CD8-positive, alpha-beta memory T cell (primary cell): ENCODE results near the gene PLAAT5. TPM values are rescaled to one million over a fixed set of nuclear protein-coding genes. Genes with fewer than 3 reads are reported as not detected.

Experiments
- CTCF ChIA-PET: fragments of 350-600 bp; sonication (Branson Sonifier 250); formaldehyde crosslinking; loops from one replicate; lab custom pipeline; 2021; ENCODE audit warnings: antibody characterized with exemption; lab: Charles Lee
- POLR2A ChIA-PET: fragments of 350-600 bp; sonication (Branson Sonifier 250); formaldehyde crosslinking; loops from one replicate; lab custom pipeline; 2021; ENCODE audit warnings: antibody characterized with exemption; lab: Charles Lee
- DNase-seq, 5 donors: peaks; one replicate each; pipeline versions ENCODE4 v3.0.0 to v3.0.0-alpha.2; 2020 to 2022; ENCODE audit warnings: mixed read lengths in 1 of 5
- H3K27ac ChIP-seq: one replicate; pipeline ENCODE4 v1.7.0; 2013; ENCODE audit warnings: low read depth, mild to moderate bottlenecking, low read length, moderate library complexity
- H3K27me3 ChIP-seq: 2 replicates; pipeline ENCODE4 v1.7.0; 2013; ENCODE audit warnings: low read length, mild to moderate bottlenecking; ENCODE audit not compliant: insufficient read depth, poor library complexity, severe bottlenecking
- H3K36me3 ChIP-seq: 2 replicates; pipeline ENCODE4 v1.7.0; 2013; ENCODE audit warnings: mild to moderate bottlenecking, low read length, moderate library complexity; ENCODE audit not compliant: insufficient read depth
- H3K4me1 ChIP-seq: 2 replicates; pipeline ENCODE4 v1.7.0; 2013; ENCODE audit warnings: mild to moderate bottlenecking, low read length, moderate library complexity; ENCODE audit not compliant: insufficient read depth
- H3K4me3 ChIP-seq: 2 replicates; pipeline ENCODE4 v1.7.0; 2013; ENCODE audit warnings: mild to moderate bottlenecking, low read length
- H3K9me3 ChIP-seq: 2 replicates; pipeline ENCODE4 v1.7.0; 2013; ENCODE audit warnings: mild to moderate bottlenecking, low read length
- H3K27ac Mint-ChIP-seq, 8 donors: one replicate each; pipeline ENCODE4 v1.8.0; 2020 to 2021; ENCODE audit warnings: mixed read lengths in 8 of 8, mild to moderate bottlenecking in 6 of 8, inconsistent platforms in 3 of 8, moderate library complexity in 3 of 8
- H3K27me3 Mint-ChIP-seq, 2 donors: one replicate each; pipeline ENCODE4 v1.8.0; 2020 to 2021; ENCODE audit warnings: mixed read lengths in 2 of 2, mild to moderate bottlenecking in 1 of 2, moderate library complexity in 1 of 2
- H3K36me3 Mint-ChIP-seq, 3 donors: one replicate each; pipeline ENCODE4 v1.8.0; 2020 to 2021; ENCODE audit warnings: mixed read lengths in 3 of 3, inconsistent platforms in 1 of 3, mild to moderate bottlenecking in 1 of 3
- H3K4me1 Mint-ChIP-seq, 3 donors: one replicate each; pipeline ENCODE4 v1.8.0; 2020 to 2021; ENCODE audit warnings: mixed read lengths in 3 of 3, inconsistent platforms in 1 of 3, mild to moderate bottlenecking in 1 of 3
- H3K4me3 Mint-ChIP-seq, 7 donors: one replicate each; pipeline ENCODE4 v1.8.0; 2020 to 2021; ENCODE audit warnings: mixed read lengths in 7 of 7, mild to moderate bottlenecking in 6 of 7, moderate library complexity in 4 of 7, inconsistent platforms in 2 of 7
- H3K9me3 Mint-ChIP-seq, 5 donors: one replicate each; pipeline ENCODE4 v1.8.0; 2020 to 2022; ENCODE audit warnings: mixed read lengths in 5 of 5, mild to moderate bottlenecking in 3 of 5, moderate library complexity in 2 of 5, inconsistent platforms in 1 of 5
- polyA plus RNA-seq: library from polyadenylated mRNA; unstranded; fragments of 300-500 nt; fragmentation: Illumina TruSeq; gene quantifications from one replicate; pipeline ENCODE4 v1.2.3, GENCODE V29; 2021
- total RNA-seq, 2 experiments: library from RNA; stranded (reverse); gene quantifications; one replicate each; pipeline ENCODE4 v1.2.3, GENCODE V29; 2021

PLAAT5 gene
- total and polyA plus RNA-seq, 3 experiments from 2014 or later = 0.26 to 0.89 TPM; not detected in 1

DNA sequence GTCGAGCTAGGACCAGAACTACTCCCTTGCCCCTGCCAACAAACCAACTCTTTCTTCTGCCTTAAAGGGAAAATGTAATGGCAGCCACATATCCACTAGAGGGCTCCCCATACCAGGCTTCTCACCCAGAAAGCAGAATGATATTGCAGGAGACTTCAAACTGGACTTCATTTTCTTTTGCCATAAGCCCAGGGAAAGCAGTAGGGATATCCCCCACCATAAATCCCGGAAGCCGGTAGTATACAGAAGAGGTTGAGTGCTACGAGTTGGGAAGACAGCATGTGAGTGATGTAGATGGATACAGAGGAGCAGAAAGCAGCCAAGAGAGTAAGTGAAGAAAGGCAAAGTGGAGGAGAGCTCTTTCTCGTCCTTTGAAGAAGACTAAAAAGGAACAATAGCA is 12.1 kb downstream of the PLAAT5 start:
- POLR2A ChIA-PET = interaction anchor here (1.0 to 1.3 kb wide), 2 partner anchors 157 to 158 kb away, joined by 3 read pairs; no protein-coding TSS in a partner anchor
- H3K4me3 ChIP-seq = no peak overlapping the region
- no peaks in the 10 kb centered on the region for H3K4me1 Mint-ChIP-seq
- H3K9me3 ChIP-seq = no peaks in the 10 kb centered on the region
- H3K36me3 Mint-ChIP-seq = peaks cover 0 to 15% (median 8%) of the 10 kb centered on the region in 3 donors
- no peak overlapping the region for H3K4me3 Mint-ChIP-seq
- H3K27me3 Mint-ChIP-seq = peaks cover 0 to 2% of the 10 kb centered on the region in 2 donors
- CTCF ChIA-PET = interaction anchor here (0.6 to 6.2 kb wide), 32 partner anchors 10 to 262 kb away, joined by 3 to 88 read pairs (median 4); partner anchors contain the start of genes LGALS12, PLAAT2, PLAAT4 and PLAAT5
- no peaks in the 10 kb centered on the region for H3K27me3 ChIP-seq
- DNase-seq = peak; percentile 6 to 70 (median 57)
- H3K36me3 ChIP-seq = no peaks in the 10 kb centered on the region
- no peaks in the 10 kb centered on the region for H3K4me1 ChIP-seq
- peaks cover 4 to 11% (median 8%) of the 10 kb centered on the region in 5 donors for H3K9me3 Mint-ChIP-seq
- no peak overlapping the region for H3K27ac Mint-ChIP-seq
- H3K27ac ChIP-seq = no peak overlapping the region

DNA sequence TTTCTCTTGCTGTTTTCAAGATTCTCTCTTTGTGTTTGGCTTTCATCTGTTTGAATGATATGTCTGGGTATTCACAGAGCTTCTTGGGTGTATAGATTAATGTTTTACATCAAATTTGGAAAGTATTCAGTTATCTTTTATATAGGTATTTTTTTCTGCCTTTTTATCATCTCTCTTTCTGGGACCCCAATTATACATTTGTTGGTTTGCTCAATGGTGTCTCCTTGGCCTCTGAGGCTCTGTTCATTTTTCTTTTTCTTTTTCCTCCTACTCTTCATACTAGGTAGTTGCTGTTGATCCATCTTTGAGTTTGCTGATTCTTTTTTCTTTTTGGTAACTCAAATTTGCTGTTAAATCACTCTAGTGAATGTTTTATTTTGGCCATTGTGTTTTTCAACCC is 14.3 kb downstream of the PLAAT5 start:
- H3K27me3 ChIP-seq = no peaks in the 10 kb centered on the region
- Mint-ChIP-seq H3K36me3 (peaks cover 0 to 10% (median 8%) of the 10 kb centered on the region in 3 donors), H3K4me3 (no peak overlapping the region), H3K9me3 (peaks cover 4 to 14% (median 8%) of the 10 kb centered on the region in 5 donors), H3K27me3 (peaks cover 0 to 6% of the 10 kb centered on the region in 2 donors), H3K27ac (no peak overlapping the region), H3K4me1 (no peaks in the 10 kb centered on the region)
- no peak for DNase-seq
- no peak overlapping the region for H3K27ac ChIP-seq
- no peaks in the 10 kb centered on the region for H3K4me1 ChIP-seq
- ChIA-PET POLR2A (no interaction called here), CTCF (interaction anchor here (1.6 kb wide), 1 partner anchor 14 kb away, joined by 3 read pairs; the partner anchor contains the start of gene PLAAT5)
- H3K4me3 ChIP-seq = no peak overlapping the region
- no peaks in the 10 kb centered on the region for H3K9me3 ChIP-seq
- H3K36me3 ChIP-seq = no peaks in the 10 kb centered on the region

DNA sequence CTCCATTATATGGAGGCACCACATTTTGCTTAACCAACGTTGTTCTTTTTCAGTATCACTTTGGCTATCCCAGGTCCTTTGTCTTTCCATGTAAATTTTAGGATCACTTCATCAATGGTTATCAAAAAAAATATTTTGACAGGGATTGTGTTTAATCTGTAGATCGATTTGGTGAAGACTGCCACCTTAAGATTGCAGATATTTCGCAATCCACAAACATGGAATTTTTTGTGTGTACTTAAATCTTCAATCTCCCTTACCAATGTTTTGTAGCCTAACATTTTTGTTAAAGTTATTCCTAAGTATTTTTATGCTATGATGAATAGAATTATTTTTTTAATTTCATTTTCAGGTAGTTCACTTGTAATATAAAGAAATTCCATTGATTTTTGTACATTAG is 18.6 kb downstream of the PLAAT5 start:
- DNase-seq = no peak
- POLR2A ChIA-PET = no interaction called here
- CTCF ChIA-PET = no interaction called here
- H3K4me1 ChIP-seq = no peaks in the 10 kb centered on the region
- no peak overlapping the region for H3K27ac ChIP-seq
- H3K36me3 Mint-ChIP-seq = peaks cover 0 to 27% (median 7%) of the 10 kb centered on the region in 3 donors
- no peak overlapping the region for H3K27ac Mint-ChIP-seq
- peaks cover 0 to 15% of the 10 kb centered on the region in 2 donors for H3K27me3 Mint-ChIP-seq
- peaks cover 15 to 39% (median 35%) of the 10 kb centered on the region in 5 donors for H3K9me3 Mint-ChIP-seq
- H3K4me3 Mint-ChIP-seq = no peak overlapping the region
- no peak overlapping the region for H3K4me3 ChIP-seq
- no peaks in the 10 kb centered on the region for H3K4me1 Mint-ChIP-seq
- H3K36me3 ChIP-seq = no peaks in the 10 kb centered on the region
- H3K9me3 ChIP-seq = no peaks in the 10 kb centered on the region
- H3K27me3 ChIP-seq = no peaks in the 10 kb centered on the region

DNA sequence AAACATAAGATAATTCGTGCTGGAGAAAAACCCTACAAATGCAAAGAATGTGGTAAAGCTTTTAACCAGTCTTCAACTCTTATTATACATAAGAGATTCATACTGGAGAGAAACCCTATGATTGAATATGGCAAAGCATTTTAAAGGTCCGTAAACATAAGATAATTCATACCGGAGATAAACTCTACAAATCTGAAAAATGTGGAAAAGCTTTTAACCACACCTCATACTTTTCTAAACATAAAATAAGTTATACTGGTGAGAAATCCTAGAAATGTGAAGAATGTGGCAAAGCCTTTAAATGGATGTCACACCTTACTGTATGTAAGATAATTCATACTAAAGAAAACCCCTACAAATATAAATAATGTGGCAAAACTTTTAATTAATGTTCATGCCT is 20.7 kb downstream of the PLAAT5 start:
- H3K27me3 ChIP-seq = no peaks in the 10 kb centered on the region
- H3K9me3 Mint-ChIP-seq = peaks cover 8 to 29% (median 26%) of the 10 kb centered on the region in 5 donors
- peaks cover 0 to 19% of the 10 kb centered on the region in 2 donors for H3K27me3 Mint-ChIP-seq
- H3K4me3 ChIP-seq = no peak overlapping the region
- DNase-seq = no peak
- H3K36me3 Mint-ChIP-seq = peaks cover 0 to 16% (median 2%) of the 10 kb centered on the region in 3 donors
- no peak overlapping the region for H3K4me3 Mint-ChIP-seq
- H3K4me1 Mint-ChIP-seq = no peaks in the 10 kb centered on the region
- CTCF ChIA-PET = no interaction called here
- H3K4me1 ChIP-seq = no peaks in the 10 kb centered on the region
- H3K36me3 ChIP-seq = no peaks in the 10 kb centered on the region
- H3K27ac ChIP-seq = no peak overlapping the region
- POLR2A ChIA-PET = no interaction called here
- no peaks in the 10 kb centered on the region for H3K9me3 ChIP-seq
- no peak overlapping the region for H3K27ac Mint-ChIP-seq

DNA sequence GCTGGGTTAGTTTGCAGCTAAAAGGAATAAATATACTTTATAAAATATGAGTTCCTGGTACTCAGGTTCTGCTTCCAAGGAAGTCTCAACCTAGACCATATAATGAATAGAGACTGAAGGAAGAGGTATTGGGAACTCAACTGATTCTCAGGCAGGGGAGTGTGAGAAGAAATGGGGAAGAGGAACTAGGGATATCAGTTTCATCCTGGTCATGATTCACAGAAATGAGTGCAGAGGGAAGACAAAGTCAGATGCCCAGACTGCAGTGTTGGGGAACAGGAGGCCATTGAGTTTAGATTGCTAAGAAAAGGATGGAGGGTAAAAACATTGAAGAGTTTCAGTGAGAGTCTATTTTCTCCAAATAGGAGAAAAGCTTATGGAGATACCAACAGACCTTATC is 28.8 kb downstream of the PLAAT5 start:
- peaks cover 0 to 6% (median 2%) of the 10 kb centered on the region in 3 donors for H3K36me3 Mint-ChIP-seq
- Histone ChIP-seq H3K27me3 (no peaks in the 10 kb centered on the region), H3K9me3 (no peaks in the 10 kb centered on the region), H3K4me1 (no peaks in the 10 kb centered on the region), H3K4me3 (no peak overlapping the region), H3K36me3 (no peaks in the 10 kb centered on the region), H3K27ac (no peak overlapping the region)
- no peak overlapping the region for H3K4me3 Mint-ChIP-seq
- no peak overlapping the region for H3K27ac Mint-ChIP-seq
- POLR2A ChIA-PET = no interaction called here
- peaks cover 8 to 23% of the 10 kb centered on the region in 2 donors for H3K27me3 Mint-ChIP-seq
- CTCF ChIA-PET = interaction anchor here (0.7 kb wide), 1 partner anchor 167 kb away, joined by 3 read pairs; no protein-coding TSS in a partner anchor
- no peaks in the 10 kb centered on the region for H3K9me3 Mint-ChIP-seq
- no peaks in the 10 kb centered on the region for H3K4me1 Mint-ChIP-seq
- no peak for DNase-seq

DNA sequence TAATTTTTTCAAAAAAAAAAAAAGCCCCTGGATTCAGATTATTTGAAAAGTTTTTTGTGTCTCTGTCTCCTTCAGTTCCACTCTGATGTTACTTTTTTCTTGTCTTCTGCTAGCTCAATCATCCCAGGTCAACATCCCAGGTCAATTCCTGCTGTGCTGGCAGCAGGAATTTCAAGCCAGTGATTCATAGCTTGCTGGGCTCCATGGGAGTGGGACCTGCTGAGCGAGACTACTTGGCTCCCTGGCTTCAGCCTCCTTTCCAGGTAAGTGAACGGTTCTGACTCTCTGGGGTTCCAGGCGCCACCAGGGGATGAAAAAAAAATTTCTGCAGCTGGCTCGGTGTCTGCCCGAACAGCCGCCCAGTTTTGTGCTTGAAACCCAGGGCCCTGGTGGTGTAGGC is 31.4 kb downstream of the PLAAT5 start:
- DNase-seq = no peak

DNA sequence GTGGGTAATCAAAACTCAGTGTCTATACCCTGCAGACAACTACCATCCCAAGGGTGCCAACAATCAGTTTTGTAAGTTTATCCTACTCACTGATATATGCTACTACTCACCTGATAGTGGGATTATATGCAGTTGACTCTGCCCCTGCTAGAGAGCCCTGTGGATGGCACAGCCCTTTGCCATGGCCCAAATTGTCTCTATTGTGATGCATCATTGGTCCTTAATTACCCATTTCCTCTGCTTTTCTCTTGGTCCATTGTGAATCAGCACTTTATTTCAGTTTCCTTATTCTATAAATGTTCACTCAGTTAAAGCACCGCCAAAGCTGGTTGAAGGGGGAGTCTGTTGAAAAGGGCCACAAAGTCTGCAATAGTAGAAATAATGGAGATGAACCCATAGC is 42.3 kb downstream of the PLAAT5 start:
- H3K27ac Mint-ChIP-seq = no peak overlapping the region
- peaks cover 10 to 23% (median 13%) of the 10 kb centered on the region in 3 donors for H3K4me1 Mint-ChIP-seq
- Histone ChIP-seq H3K36me3 (no peaks in the 10 kb centered on the region), H3K27me3 (no peaks in the 10 kb centered on the region), H3K9me3 (no peaks in the 10 kb centered on the region), H3K4me1 (peaks cover 5% of the 10 kb centered on the region), H3K27ac (no peak overlapping the region), H3K4me3 (no peak overlapping the region)
- ChIA-PET CTCF (no interaction called here), POLR2A (no interaction called here)
- no peaks in the 10 kb centered on the region for H3K36me3 Mint-ChIP-seq
- H3K4me3 Mint-ChIP-seq = no peak overlapping the region
- H3K27me3 Mint-ChIP-seq = peaks cover 5 to 12% of the 10 kb centered on the region in 2 donors
- DNase-seq = no peak
- H3K9me3 Mint-ChIP-seq = no peaks in the 10 kb centered on the region

More for the DNA sequence above, 31.4 kb downstream of the PLAAT5 start:
- H3K9me3 ChIP-seq = no peaks in the 10 kb centered on the region
- Mint-ChIP-seq H3K27ac (no peak overlapping the region), H3K4me3 (no peak overlapping the region), H3K36me3 (peaks cover 0 to 6% (median 0%) of the 10 kb centered on the region in 3 donors), H3K9me3 (no peaks in the 10 kb centered on the region), H3K4me1 (no peaks in the 10 kb centered on the region), H3K27me3 (peaks cover 1 to 23% of the 10 kb centered on the region in 2 donors)
- ChIA-PET POLR2A (no interaction called here), CTCF (no interaction called here)
- H3K27ac ChIP-seq = no peak overlapping the region
- H3K27me3 ChIP-seq = no peaks in the 10 kb centered on the region
- no peaks in the 10 kb centered on the region for H3K36me3 ChIP-seq
- H3K4me1 ChIP-seq = no peaks in the 10 kb centered on the region
- no peak overlapping the region for H3K4me3 ChIP-seq

DNA sequence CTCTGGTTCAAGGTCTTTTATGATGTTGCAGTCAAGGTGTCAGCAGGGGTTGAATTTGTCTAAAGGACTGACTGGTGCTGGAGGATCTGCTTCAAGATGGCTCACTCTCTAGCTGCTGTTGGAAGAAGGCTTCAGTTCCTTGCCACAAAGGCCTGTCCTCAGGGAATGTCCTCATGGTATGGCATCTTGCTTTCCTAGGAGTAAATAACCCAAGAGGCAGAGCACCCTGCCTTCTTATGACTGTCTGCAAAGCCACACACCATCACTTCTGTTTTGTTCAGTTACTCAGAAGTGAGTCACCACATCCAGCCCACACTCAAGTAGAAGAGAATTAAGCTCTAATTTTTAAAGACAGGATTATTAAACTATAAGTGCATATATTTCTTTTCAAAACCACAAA is 45.2 kb downstream of the PLAAT5 start:
- H3K27ac ChIP-seq = no peak overlapping the region
- POLR2A ChIA-PET = no interaction called here
- DNase-seq = no peak
- H3K4me3 ChIP-seq = no peak overlapping the region
- H3K4me1 ChIP-seq = peaks cover 5% of the 10 kb centered on the region
- Mint-ChIP-seq H3K27ac (peak overlapping the region in 2 of 8 donors; percentile 16 to 29), H3K9me3 (peaks cover 0 to 6% (median 0%) of the 10 kb centered on the region in 5 donors), H3K36me3 (no peaks in the 10 kb centered on the region), H3K27me3 (peaks cover 0 to 6% of the 10 kb centered on the region in 2 donors), H3K4me3 (no peak overlapping the region), H3K4me1 (peaks cover 10 to 23% (median 13%) of the 10 kb centered on the region in 3 donors)
- no peaks in the 10 kb centered on the region for H3K27me3 ChIP-seq
- CTCF ChIA-PET = no interaction called here
- no peaks in the 10 kb centered on the region for H3K36me3 ChIP-seq
- no peaks in the 10 kb centered on the region for H3K9me3 ChIP-seq
